ENCODE results near the gene SNORC.

DNA sequence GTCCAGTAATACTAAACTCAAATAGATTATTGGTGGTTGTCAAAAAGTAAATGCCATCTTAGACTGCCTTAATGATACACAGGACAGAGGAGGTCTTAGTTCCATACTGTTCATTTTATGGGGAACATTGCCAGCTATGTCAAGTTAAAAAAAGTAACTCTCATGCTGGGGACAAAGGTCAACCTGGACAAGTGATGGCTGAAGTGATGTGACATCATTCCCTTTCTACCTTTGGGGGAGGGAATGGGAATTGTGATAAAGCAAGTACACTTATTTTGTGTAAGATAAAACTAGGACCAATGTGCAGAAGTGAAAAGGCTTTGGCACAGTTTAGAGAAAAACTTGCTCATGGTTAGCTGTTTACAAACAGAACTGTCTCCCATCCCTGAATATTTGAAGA lies 24.0 kb upstream of the SNORC start:
- TF ChIP-seq, protein P1, sequence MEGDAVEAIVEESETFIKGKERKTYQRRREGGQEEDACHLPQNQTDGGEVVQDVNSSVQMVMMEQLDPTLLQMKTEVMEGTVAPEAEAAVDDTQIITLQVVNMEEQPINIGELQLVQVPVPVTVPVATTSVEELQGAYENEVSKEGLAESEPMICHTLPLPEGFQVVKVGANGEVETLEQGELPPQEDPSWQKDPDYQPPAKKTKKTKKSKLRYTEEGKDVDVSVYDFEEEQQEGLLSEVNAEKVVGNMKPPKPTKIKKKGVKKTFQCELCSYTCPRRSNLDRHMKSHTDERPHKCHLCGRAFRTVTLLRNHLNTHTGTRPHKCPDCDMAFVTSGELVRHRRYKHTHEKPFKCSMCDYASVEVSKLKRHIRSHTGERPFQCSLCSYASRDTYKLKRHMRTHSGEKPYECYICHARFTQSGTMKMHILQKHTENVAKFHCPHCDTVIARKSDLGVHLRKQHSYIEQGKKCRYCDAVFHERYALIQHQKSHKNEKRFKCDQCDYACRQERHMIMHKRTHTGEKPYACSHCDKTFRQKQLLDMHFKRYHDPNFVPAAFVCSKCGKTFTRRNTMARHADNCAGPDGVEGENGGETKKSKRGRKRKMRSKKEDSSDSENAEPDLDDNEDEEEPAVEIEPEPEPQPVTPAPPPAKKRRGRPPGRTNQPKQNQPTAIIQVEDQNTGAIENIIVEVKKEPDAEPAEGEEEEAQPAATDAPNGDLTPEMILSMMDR (IDR thresholded peaks at IDR 0.05; ENCODE audit: insufficient read depth, low read depth, low read length), result no peak
- no peak for TF ChIP-seq EZH2 (IDR thresholded peaks at IDR 0.05; ENCODE audit: insufficient read depth, low read length)
